ENCODE results near the gene BEX4.
"Not testable (repeated sequence)": the region's sequence is repeated elsewhere in the genome, so short reads cannot be mapped to it uniquely, and the experiment has no call there.

The BEX4 gene

GRCh38 chrX:103214870-103215424 is at the start of gene BEX4:
BEX4 (plus strand) TSS chrX:103215108; CDS start chrX:103216154, 1,046 bp downstream.
- DNase-seq (ENCODE audit: low spot score): peak; percentile 79

- no peak for DNase-seq (ENCODE audit: low spot score)
These were observed 44.7 kb upstream of the BEX4 start for GRCh38 chrX:103170216-103170615.

DNA sequence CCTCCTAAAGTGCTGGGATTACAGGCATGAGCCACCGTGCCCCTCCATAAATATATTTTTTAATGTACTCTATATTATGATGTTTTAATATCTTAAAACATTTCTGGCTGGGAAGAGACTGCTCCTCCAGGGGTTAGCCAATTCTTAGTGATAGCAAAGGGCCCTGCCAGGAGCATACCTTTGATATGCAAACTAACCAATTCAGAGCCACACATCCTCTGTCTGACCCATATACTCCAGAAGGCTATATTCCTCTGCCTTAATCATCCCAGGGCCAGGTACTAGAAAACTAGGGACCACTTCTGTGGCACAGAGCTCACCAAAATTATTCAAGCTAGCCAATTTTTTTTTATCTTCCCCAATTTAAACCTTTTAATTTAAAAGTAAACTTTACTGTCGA is 43.6 kb upstream of the BEX4 start:
- no peak for DNase-seq (ENCODE audit: low spot score)

GRCh38 chrX:103175256-103175655 is 39.7 kb upstream of the BEX4 start:
- DNase-seq (ENCODE audit: low spot score): not testable (repeated sequence)

- peak; percentile 38 for DNase-seq (ENCODE audit: low spot score)
These were observed 38.8 kb upstream of the BEX4 start for GRCh38 chrX:103175944-103176753.

GRCh38 chrX:103177556-103177955 is 37.4 kb upstream of the BEX4 start:
- DNase-seq (ENCODE audit: low spot score): no peak

GRCh38 chrX:103183912-103184311 is 31.0 kb upstream of the BEX4 start:
- DNase-seq (ENCODE audit: low spot score): no peak

DNA sequence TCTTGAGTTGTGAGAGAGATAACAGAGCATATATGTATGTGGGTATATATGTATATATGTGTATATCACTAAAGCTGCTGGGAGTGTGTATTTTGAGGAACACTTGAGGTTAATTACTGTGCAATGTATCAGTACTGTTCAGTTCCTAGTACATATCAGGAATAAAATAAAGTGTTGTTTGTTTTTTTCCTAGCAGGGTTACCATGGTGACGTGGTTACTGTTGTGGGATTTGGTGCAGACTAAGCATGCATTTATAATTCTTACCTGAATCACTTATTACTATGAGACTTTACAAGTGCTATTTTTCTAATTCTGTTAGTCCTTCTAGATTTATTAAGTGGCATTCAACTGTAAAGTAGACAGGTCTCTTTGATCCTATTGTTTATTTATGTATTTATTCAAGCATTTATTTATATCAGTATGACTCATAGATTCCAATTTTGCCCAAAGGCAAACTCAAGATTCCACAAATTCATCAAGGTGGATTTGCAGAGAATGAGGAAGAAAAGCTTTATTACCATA is 26.9 kb upstream of the BEX4 start:
- DNase-seq (ENCODE audit: low spot score): no peak

DNA sequence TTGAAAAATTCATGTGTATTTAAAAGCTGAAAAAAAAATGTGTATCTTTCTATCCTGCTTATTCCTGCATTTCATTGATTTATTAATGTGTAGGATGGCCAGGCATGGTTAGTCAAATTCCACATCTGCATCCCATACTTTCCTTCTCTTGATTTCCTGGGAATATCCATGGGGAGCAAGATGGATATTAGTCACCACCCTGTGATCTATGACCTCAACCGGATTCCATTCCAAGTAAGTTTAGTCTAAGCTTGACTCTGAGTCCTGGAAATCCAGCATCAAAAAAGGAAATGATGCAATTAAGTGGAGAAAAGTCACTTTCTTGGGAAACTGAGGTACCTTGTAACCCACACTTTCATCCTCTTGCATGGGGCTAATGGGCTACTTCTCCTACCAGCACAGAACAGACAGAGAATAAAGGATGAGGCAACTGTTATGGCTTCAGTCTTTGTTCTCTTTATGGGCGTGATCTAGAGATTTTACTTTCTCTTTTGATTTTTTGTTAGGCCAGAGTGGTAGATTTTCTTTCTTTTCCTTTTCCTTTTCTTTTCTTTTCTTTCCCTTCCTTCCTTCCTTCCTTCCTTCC is 17.1 kb upstream of the BEX4 start:
- no peak for DNase-seq (ENCODE audit: low spot score)

GRCh38 chrX:103198668-103199067 is 16.2 kb upstream of the BEX4 start:
- not testable (repeated sequence) for DNase-seq (ENCODE audit: low spot score)

DNA sequence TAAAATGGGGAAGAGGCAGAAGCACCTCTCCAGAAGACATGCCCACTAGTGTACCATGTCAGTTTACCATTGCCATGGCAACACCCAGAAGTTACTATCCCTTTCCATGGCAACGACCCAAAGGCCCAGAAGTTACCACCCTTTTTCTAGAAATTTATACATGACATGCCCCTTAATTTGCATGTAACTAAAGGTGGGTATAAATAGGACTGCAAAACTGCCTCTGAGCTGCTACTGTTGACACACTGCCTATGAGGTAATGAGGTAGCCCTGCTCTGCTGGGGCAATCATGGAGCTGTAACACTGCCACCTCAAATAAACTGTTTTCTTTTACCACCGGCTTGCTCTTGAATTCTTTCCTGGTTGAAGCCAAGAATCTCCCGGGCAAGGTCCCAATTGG is 13.9 kb upstream of the BEX4 start:
- DNase-seq (ENCODE audit: low spot score): no peak

DNA sequence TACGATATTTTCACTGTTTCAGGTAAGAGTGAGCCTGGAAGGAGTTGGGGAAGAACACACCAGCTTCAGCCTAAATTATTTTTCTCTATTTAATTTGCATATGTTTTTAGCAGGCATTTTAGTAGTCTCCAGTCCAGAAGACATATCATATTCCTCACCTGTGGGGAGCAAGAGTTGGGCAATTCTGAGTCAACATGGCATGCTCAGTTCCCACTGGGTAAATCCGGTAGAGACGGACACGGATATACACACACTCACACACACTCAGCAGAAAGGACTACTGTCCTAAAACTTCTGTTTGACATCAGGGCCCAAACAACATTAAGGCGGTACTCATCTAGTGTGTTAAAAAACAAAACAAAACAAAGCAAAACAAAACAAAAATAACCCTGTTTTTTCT is 4.9 kb upstream of the BEX4 start:
- DNase-seq (ENCODE audit: low spot score): no peak

DNA sequence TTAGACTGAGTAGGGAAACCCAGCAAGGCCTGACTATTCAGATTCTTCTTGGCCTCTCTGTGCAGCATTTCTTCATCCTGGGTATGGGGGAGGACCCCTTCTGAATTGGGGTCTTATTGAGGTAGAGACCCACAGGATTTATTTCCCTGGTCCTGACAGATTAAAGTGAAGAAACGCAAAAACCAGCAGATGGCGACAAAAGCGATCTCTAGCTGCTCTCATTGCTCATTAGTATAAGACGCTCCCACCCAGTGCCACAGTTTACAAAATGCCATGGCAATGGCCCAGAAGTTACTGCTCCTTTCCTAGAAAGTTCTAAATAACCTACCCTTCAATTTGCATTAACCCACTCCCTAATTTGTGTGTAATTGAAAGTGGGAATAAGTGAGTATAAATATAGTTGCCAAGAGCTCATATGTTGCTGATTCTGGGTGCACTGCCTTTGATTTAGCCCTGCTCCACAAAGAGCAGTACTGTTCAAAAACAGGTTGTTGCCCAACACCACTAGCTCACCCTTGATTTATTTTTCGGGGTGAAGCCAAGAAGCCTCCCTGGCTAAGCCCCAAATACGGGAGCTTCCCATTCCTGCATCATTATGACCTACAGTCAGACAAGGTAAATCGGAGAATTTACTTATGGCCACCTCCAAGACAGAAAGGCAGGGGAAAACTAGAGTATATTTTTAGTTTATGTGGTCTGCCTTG is 3.7 kb upstream of the BEX4 start:
- DNase-seq (ENCODE audit: low spot score): peak; percentile 71

- DNase-seq (ENCODE audit: low spot score): no peak
These were observed 2.0 kb upstream of the BEX4 start for GRCh38 chrX:103212749-103213457.

GRCh38 chrX:103215425-103215991 is 600 bp downstream of the BEX4 start:
- no peak for DNase-seq (ENCODE audit: low spot score)

DNA sequence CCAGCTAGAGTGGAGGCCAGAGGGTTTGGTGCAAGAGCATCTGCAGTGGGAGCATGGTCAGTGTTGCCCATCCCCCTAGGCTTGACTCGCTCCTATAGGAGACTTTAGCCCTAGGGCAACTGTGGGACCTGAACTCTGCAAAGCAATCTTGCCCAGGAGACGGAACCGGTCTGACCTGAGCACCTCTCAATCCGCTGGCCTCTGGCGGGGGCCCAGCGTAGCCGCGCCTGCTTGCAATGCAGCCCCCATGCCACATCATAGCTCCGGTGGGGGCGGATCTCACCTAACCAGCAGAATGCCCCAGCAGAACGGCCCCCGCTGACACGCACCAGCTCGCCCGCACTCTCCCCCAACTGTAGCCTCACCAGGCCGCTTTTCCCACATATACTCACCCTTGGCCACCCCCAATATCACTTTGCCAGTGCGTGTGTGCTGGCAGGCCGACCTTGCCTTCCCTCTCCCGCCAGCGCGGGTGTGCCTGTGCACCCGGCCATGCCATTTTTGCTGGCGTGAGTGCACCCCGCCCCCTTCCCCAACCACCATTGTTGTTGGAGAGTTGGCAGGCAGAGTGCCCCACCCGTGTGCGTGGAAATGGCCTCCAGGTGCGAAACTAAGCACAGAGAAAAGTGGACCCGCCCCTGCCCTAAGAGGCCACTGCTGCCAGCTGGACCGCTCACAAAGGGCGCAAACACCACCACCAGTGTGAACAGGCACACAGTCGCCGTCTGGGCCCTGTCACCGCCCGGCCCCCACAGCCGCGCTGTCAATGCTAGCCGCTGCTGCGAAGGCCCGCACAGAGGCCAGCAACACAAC is 5.8 kb downstream of the BEX4 start:
- DNase-seq (ENCODE audit: low spot score): no peak

DNA sequence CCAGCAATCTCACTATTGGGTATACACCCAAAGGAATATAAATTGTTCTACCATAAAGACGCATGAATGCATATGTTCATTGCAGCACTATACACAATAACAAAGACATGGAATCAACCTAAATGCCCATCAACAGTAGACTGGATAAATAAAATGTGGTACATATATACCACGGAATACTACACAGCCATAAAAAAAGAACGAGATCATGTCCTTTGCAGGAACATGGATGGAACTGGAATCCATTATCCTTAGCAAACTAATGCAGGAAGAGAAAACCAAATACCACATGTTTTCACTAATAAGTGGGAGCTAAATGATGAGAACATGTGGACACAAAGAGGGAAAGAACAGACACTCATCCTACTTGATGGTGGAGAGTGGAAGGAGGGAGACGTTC is 11.0 kb downstream of the BEX4 start:
- DNase-seq (ENCODE audit: low spot score): not testable (repeated sequence)

GRCh38 chrX:103233263-103233662 is 18.4 kb downstream of the BEX4 start:
- no peak for DNase-seq (ENCODE audit: low spot score)

GRCh38 chrX:103234869-103235268 is 20.0 kb downstream of the BEX4 start:
- DNase-seq (ENCODE audit: low spot score): no peak

DNA sequence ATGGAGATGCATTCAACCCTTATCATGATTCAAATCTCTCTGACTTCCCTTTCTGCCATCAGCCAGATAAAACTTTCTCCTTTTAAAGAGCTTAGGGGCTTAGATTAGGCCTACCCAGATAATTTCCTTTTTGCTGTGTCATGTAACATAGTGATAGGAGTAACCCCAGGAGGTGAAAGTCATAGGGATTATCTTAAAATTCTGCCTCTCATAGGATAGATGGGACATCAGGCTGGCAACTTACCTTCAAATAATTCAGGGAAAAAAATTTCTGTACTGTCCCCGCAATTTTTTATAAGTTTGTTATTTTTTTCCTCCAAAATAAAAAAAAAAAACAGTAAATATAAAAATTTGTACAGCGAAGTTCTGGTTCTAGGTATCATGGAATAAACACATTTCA is 20.7 kb downstream of the BEX4 start:
- DNase-seq (ENCODE audit: low spot score): not testable (repeated sequence)

GRCh38 chrX:103236296-103236695 is 21.4 kb downstream of the BEX4 start:
- no peak for DNase-seq (ENCODE audit: low spot score)

Measured in pons (tissue), 1 donor.